Metanephros (tissue), 2 donors: ENCODE data around the gene SEC14L3. TPM values are rescaled to one million over a fixed set of nuclear protein-coding genes. Genes with fewer than 3 reads are reported as not detected.

ENCODE experiments used
- small RNA-seq: library from RNA; depleted of rRNA; stranded (forward); fragments of <200 nt; gene quantifications from one replicate; pipeline ENCODE3, GENCODE V24; 2014; ENCODE audit warnings: low replicate concordance
- total RNA-seq: library from RNA; depleted of rRNA; stranded (reverse); fragments of >200 nt; gene quantifications from one replicate; pipeline ENCODE4 v1.2.3, GENCODE V29; 2014

Gene SEC14L3
- not detected for total RNA-seq

DNA sequence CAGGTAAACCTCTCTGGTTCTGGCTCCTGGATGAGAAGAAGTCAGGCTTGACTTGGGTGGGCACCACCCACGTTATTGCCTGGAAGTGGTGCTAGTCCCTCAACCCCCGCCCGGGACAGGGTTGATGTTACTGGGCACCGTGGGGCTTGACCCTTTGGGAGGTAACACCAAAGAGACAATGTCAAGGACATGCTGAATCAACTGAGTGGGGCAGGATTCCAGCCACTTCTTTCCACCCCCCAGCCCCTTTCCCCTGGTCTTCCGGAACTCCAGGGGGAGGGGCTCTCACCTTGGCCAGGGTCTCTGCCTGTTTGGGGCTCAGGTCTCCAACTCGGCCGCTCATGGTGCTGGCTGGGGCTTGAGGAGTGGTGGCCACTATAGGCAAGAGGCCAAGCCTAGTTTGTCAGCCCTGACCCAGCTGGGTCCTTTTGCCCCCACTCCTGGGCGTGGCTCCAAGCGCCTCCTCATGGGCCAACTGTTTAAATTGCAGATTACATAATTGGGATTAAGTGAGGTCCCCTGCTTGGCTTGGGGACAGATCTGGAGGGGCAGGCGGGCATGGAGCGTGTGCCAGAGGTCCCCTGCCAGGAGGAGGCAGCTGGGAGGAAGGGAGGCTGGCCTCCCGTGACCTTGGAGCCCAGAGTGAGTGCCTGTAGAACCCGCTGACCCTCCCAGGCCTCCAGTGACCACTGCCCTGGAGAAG, at the start of gene SEC14L3:
SEC14L3 (minus strand) TSS at position 402 of the 703 bp plus-strand sequence; CDS start at position 343, 59 bp downstream.

GRCh38 chr22:30425616-30426387, 46.0 kb downstream of the SEC14L3 start, which contains the start of gene MTFP1:
Gene MTFP1 (plus strand): TSS chr22:30425768. CDS start chr22:30425880, 112 bp downstream.

Small RNAs within 50 kb of the gene (small RNA-seq; reads per million reads assigned to genes)
- gene AC004832.3 (not detected), gene RNU6-564P (not detected)

Other genes starting within 250 kb of the SEC14L3 start
- gene LIF, start 225.3 kb downstream of the SEC14L3 start, total RNA-seq: 2.7 TPM
- gene OSM, start 205.2 kb downstream of the SEC14L3 start, total RNA-seq: 3.0 TPM
- gene CASTOR1, start 182.5 kb downstream of the SEC14L3 start, total RNA-seq: 14.1 TPM
- gene TBC1D10A, start 145.1 kb downstream of the SEC14L3 start, total RNA-seq: 18.0 TPM
- 60.0 TPM for gene SF3A1, start 115.1 kb downstream of the SEC14L3 start, total RNA-seq
- 6.4 TPM for gene CCDC157, start 115.0 kb downstream of the SEC14L3 start, total RNA-seq
- gene RNF215, start 84.6 kb downstream of the SEC14L3 start, total RNA-seq: 22.1 TPM
- 2.9 TPM for gene SEC14L2, start 75.0 kb downstream of the SEC14L3 start, total RNA-seq
- gene MTFP1, start 46.2 kb downstream of the SEC14L3 start, total RNA-seq: 12.0 TPM
- gene SEC14L4, start 33.7 kb upstream of the SEC14L3 start, total RNA-seq: 0.99 TPM
- gene SEC14L6, start 74.7 kb upstream of the SEC14L3 start, total RNA-seq: 6.5 TPM
- 27.3 TPM for gene GAL3ST1, start 102.6 kb upstream of the SEC14L3 start, total RNA-seq
- 51.5 TPM for gene PES1, start 119.9 kb upstream of the SEC14L3 start, total RNA-seq
- 39.7 TPM for gene TCN2, start 135.2 kb upstream of the SEC14L3 start, total RNA-seq
- gene SLC35E4, start 163.8 kb upstream of the SEC14L3 start, total RNA-seq: 4.0 TPM
- gene DUSP18, start 195.9 kb upstream of the SEC14L3 start, total RNA-seq: 10.0 TPM
- 15.4 TPM for gene OSBP2, start 222.9 kb upstream of the SEC14L3 start, total RNA-seq